ENCODE results near the gene TXNDC16. TPM values are rescaled to one million over a fixed set of nuclear protein-coding genes. Genes with fewer than 3 reads are reported as not detected.

Gene TXNDC16
- total RNA-seq, 1 donor from 2014 or later: 22.6 TPM

GRCh38 chr14:52427460-52427859 lies 124.8 kb downstream of the TXNDC16 start:
- no peak overlapping the region for H3K4me3 ChIP-seq
- Mint-ChIP-seq H3K9me3 (no peaks in the 10 kb centered on the region), H3K27me3 (ENCODE audit: insufficient read depth, low read depth) (no peaks in the 10 kb centered on the region), H3K36me3 (peaks cover 5% of the 10 kb centered on the region), H3K27ac (no peak overlapping the region), H3K4me3 (no peak overlapping the region), H3K4me1 (peaks cover 5% of the 10 kb centered on the region)
- TF ChIP-seq CTCF (IDR thresholded peaks at IDR 0.05) (no peak), EZH2phosphoT487 (IDR thresholded peaks at IDR 0.05) (no peak), EZH2 (IDR thresholded peaks at IDR 0.05) (no peak)
- no peak overlapping the region for H3K27ac ChIP-seq
- no peak for DNase-seq (ENCODE audit: low spot score)
- H4K20me1 ChIP-seq (ENCODE audit: low read depth): no peaks in the 10 kb centered on the region
- H3K27me3 ChIP-seq: no peaks in the 10 kb centered on the region
- no peaks in the 10 kb centered on the region for H3K9me3 ChIP-seq (ENCODE audit: low read depth)
- H2AFZ ChIP-seq (replicated peaks): no peak overlapping the region
- no peaks in the 10 kb centered on the region for H3K4me1 ChIP-seq
- H3K79me2 ChIP-seq (ENCODE audit: low read depth): no peaks in the 10 kb centered on the region
- no peaks in the 10 kb centered on the region for H3F3A ChIP-seq (ENCODE audit: low read depth)
- H3K4me2 ChIP-seq: no peak overlapping the region
- no peaks in the 10 kb centered on the region for H3K36me3 ChIP-seq
- no peak overlapping the region for H3K9ac ChIP-seq

- no peaks in the 10 kb centered on the region for H3K36me3 Mint-ChIP-seq
- H3K27ac Mint-ChIP-seq: no peak overlapping the region
- no peaks in the 10 kb centered on the region for H3K4me1 Mint-ChIP-seq
- H3K27ac ChIP-seq: no peak overlapping the region
- H3K4me3 Mint-ChIP-seq: no peak overlapping the region
- no peak for DNase-seq (ENCODE audit: low spot score)
- H3K27me3 ChIP-seq: no peaks in the 10 kb centered on the region
- H3K4me1 ChIP-seq: no peaks in the 10 kb centered on the region
- no peak for TF ChIP-seq EZH2 (IDR thresholded peaks at IDR 0.05)
- TF ChIP-seq CTCF (IDR thresholded peaks at IDR 0.05): no peak
- no peak for TF ChIP-seq EZH2phosphoT487 (IDR thresholded peaks at IDR 0.05)
- H3K4me2 ChIP-seq: no peak overlapping the region
- H3K4me3 ChIP-seq: no peak overlapping the region
- H3K79me2 ChIP-seq (ENCODE audit: low read depth): no peaks in the 10 kb centered on the region
- H3K27me3 Mint-ChIP-seq (ENCODE audit: insufficient read depth, low read depth): no peaks in the 10 kb centered on the region
- H3K9ac ChIP-seq: no peak overlapping the region
- H4K20me1 ChIP-seq (ENCODE audit: low read depth): no peaks in the 10 kb centered on the region
- no peaks in the 10 kb centered on the region for H3K9me3 Mint-ChIP-seq
- H2AFZ ChIP-seq (replicated peaks): no peak overlapping the region
- H3F3A ChIP-seq (ENCODE audit: low read depth): no peaks in the 10 kb centered on the region
- H3K9me3 ChIP-seq (ENCODE audit: low read depth): no peaks in the 10 kb centered on the region
- H3K36me3 ChIP-seq: no peaks in the 10 kb centered on the region
These were observed 129.5 kb downstream of the TXNDC16 start for GRCh38 chr14:52422650-52423356.

- Histone ChIP-seq H3K36me3 (no peaks in the 10 kb centered on the region), H3F3A (ENCODE audit: low read depth) (no peaks in the 10 kb centered on the region), H4K20me1 (ENCODE audit: low read depth) (no peaks in the 10 kb centered on the region), H3K27ac (no peak overlapping the region), H3K27me3 (no peaks in the 10 kb centered on the region), H3K79me2 (ENCODE audit: low read depth) (no peaks in the 10 kb centered on the region), H3K4me3 (no peak overlapping the region), H3K4me1 (no peaks in the 10 kb centered on the region), H3K9me3 (ENCODE audit: low read depth) (no peaks in the 10 kb centered on the region), H2AFZ (replicated peaks) (no peak overlapping the region), H3K4me2 (no peak overlapping the region), H3K9ac (no peak overlapping the region)
- Mint-ChIP-seq H3K27me3 (ENCODE audit: insufficient read depth, low read depth) (no peaks in the 10 kb centered on the region), H3K4me3 (no peak overlapping the region), H3K9me3 (no peaks in the 10 kb centered on the region), H3K27ac (no peak overlapping the region), H3K4me1 (no peaks in the 10 kb centered on the region), H3K36me3 (no peaks in the 10 kb centered on the region)
- DNase-seq (ENCODE audit: low spot score): no peak
- no peak for TF ChIP-seq CTCF (IDR thresholded peaks at IDR 0.05)
- TF ChIP-seq EZH2 (IDR thresholded peaks at IDR 0.05): no peak
- no peak for TF ChIP-seq EZH2phosphoT487 (IDR thresholded peaks at IDR 0.05)
These were observed 135.2 kb downstream of the TXNDC16 start for GRCh38 chr14:52417139-52417538.

All from neural progenitor cell (in vitro differentiated cells).